HEK293 (cell line): Measurements from ENCODE around the gene PTPRN.

Source experiments
- MYNN ChIP-seq: fragments of 450-650 bp; formaldehyde crosslinking; IDR thresholded peaks from 2 replicates; pipeline ENCODE4 v1.5.1; 2016; ENCODE audit warnings: missing biosample characterization, missing genetic modification characterization, borderline replicate concordance
- SP2 ChIP-seq: fragments of 450-650 bp; formaldehyde crosslinking; IDR thresholded peaks from 2 replicates; pipeline ENCODE4 v1.5.1; 2016; ENCODE audit warnings: missing biosample characterization, missing genetic modification characterization
- TRIM28 ChIP-seq: IDR thresholded peaks from 2 replicates; pipeline ENCODE4 v1.6.1; 2011; ENCODE audit warnings: low read length, control low read depth, borderline replicate concordance
- YY2 ChIP-seq: fragments of 450-650 bp; formaldehyde crosslinking; IDR thresholded peaks from 2 replicates; pipeline ENCODE4 v1.5.1; 2016; ENCODE audit warnings: missing biosample characterization, missing genetic modification characterization
- ZFP41 ChIP-seq: fragments of 450-650 bp; formaldehyde crosslinking; IDR thresholded peaks from 2 replicates; pipeline ENCODE4 v1.5.1; 2016; ENCODE audit warnings: missing biosample characterization, missing genetic modification characterization, borderline replicate concordance
- ZNF10 ChIP-seq: fragments of 450-650 bp; formaldehyde crosslinking; IDR thresholded peaks from 2 replicates; pipeline ENCODE4 v1.5.1; 2017; ENCODE audit warnings: missing biosample characterization, missing genetic modification characterization
- ZNF132 ChIP-seq: fragments of 450-650 bp; formaldehyde crosslinking; IDR thresholded peaks from 2 replicates; pipeline ENCODE4 v1.5.1; 2017; ENCODE audit warnings: missing biosample characterization, missing genetic modification characterization, borderline replicate concordance
- ZNF214 ChIP-seq: fragments of 450-650 bp; formaldehyde crosslinking; IDR thresholded peaks from 2 replicates; pipeline ENCODE4 v1.5.1; 2017; ENCODE audit warnings: missing biosample characterization, mild to moderate bottlenecking, missing genetic modification characterization, borderline replicate concordance
- ZNF274 ChIP-seq, 2 experiments: fragments of 200-500 bp in 1 of 2; fragments of 450-650 bp in 1 of 2; sonication (Bioruptor generic) in 1 of 2; formaldehyde crosslinking in 1 of 2; IDR thresholded peaks; 2 replicates each; pipeline versions ENCODE4 v1.5.1 to v1.6.1; 2014 to 2016; ENCODE audit warnings: borderline replicate concordance in 1 of 2, inconsistent platforms in 1 of 2, low read length in 1 of 2, missing biosample characterization in 1 of 2, missing genetic modification characterization in 1 of 2
- ZNF548 ChIP-seq: fragments of 450-650 bp; formaldehyde crosslinking; IDR thresholded peaks from 2 replicates; pipeline ENCODE4 v1.5.1; 2016; ENCODE audit warnings: missing biosample characterization, missing genetic modification characterization
- ZNF791 ChIP-seq: fragments of 450-650 bp; formaldehyde crosslinking; IDR thresholded peaks from 2 replicates; pipeline ENCODE4 v1.5.1; 2016; ENCODE audit warnings: missing biosample characterization, missing genetic modification characterization
- TF ChIP-seq, protein P1 (sequence below): fragments of 450-650 bp; formaldehyde crosslinking; IDR thresholded peaks from 2 replicates; pipeline ENCODE4 v1.5.1; 2016; ENCODE audit warnings: missing biosample characterization, missing genetic modification characterization
- TF ChIP-seq, protein P2 (sequence below): IDR thresholded peaks from 2 replicates; pipeline ENCODE4 v1.6.1; 2011; ENCODE audit warnings: mild to moderate bottlenecking, low read depth, low read length, borderline replicate concordance
- TF ChIP-seq, protein P3 (sequence below): fragments of 450-650 bp; formaldehyde crosslinking; IDR thresholded peaks from 2 replicates; pipeline ENCODE4 v1.5.1; 2016; ENCODE audit warnings: missing biosample characterization, missing genetic modification characterization

DNA sequence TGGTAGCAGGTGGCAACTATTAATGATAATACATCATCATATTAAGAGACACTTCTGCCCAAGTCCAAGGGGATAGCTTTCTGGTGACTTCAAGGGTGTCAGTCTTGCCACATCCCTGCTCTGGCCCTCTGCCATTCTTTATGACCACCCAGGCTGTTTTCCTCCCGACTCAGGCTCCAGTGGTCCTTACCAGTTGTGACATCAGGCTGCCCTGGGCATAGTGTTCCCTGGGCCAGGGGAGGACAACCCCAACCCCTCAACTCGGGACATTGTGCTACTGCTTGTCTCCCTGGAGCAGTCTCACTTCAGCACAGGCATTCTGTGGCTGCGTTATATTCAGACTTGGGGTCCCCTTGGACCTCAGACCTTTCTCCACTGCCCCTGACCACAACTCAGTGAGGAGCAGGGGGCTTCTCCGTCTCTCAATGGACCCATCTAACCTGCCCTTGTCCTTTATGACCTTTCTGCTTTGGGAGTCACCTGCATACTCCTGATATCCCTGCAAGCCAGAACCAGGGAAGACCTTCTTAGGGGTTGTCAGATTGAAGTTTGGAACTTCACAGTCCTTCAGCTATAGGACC is 17.2 kb downstream of the PTPRN start:
- TF ChIP-seq, protein P1, sequence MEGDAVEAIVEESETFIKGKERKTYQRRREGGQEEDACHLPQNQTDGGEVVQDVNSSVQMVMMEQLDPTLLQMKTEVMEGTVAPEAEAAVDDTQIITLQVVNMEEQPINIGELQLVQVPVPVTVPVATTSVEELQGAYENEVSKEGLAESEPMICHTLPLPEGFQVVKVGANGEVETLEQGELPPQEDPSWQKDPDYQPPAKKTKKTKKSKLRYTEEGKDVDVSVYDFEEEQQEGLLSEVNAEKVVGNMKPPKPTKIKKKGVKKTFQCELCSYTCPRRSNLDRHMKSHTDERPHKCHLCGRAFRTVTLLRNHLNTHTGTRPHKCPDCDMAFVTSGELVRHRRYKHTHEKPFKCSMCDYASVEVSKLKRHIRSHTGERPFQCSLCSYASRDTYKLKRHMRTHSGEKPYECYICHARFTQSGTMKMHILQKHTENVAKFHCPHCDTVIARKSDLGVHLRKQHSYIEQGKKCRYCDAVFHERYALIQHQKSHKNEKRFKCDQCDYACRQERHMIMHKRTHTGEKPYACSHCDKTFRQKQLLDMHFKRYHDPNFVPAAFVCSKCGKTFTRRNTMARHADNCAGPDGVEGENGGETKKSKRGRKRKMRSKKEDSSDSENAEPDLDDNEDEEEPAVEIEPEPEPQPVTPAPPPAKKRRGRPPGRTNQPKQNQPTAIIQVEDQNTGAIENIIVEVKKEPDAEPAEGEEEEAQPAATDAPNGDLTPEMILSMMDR: no peak
- no peak for TF ChIP-seq MYNN (tag by site-specific recombination)
- TF ChIP-seq, protein P2, sequence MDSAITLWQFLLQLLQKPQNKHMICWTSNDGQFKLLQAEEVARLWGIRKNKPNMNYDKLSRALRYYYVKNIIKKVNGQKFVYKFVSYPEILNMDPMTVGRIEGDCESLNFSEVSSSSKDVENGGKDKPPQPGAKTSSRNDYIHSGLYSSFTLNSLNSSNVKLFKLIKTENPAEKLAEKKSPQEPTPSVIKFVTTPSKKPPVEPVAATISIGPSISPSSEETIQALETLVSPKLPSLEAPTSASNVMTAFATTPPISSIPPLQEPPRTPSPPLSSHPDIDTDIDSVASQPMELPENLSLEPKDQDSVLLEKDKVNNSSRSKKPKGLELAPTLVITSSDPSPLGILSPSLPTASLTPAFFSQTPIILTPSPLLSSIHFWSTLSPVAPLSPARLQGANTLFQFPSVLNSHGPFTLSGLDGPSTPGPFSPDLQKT: no peak
- no peak for TF ChIP-seq ZNF791 (tag by site-specific recombination)
- TF ChIP-seq ZNF132 (tag by site-specific recombination): no peak
- TF ChIP-seq TRIM28: no peak
- TF ChIP-seq YY2: no peak
- TF ChIP-seq ZNF274 (IDR thresholded peaks at IDR 0.05; ENCODE audit: low read length): no peak
- no peak for TF ChIP-seq ZNF274 (tag by site-specific recombination; IDR thresholded peaks at IDR 0.05; ENCODE audit: borderline replicate concordance)
- TF ChIP-seq, protein P3, sequence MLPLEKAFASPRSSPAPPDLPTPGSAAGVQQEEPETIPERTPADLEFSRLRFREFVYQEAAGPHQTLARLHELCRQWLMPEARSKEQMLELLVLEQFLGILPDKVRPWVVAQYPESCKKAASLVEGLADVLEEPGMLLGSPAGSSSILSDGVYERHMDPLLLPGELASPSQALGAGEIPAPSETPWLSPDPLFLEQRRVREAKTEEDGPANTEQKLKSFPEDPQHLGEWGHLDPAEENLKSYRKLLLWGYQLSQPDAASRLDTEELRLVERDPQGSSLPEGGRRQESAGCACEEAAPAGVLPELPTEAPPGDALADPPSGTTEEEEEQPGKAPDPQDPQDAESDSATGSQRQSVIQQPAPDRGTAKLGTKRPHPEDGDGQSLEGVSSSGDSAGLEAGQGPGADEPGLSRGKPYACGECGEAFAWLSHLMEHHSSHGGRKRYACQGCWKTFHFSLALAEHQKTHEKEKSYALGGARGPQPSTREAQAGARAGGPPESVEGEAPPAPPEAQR: no peak
- TF ChIP-seq SP2 (tag by site-specific recombination): no peak
- no peak for TF ChIP-seq ZFP41 (tag by site-specific recombination)
- no peak for TF ChIP-seq ZNF10 (tag by site-specific recombination)
- no peak for TF ChIP-seq ZNF548 (tag by site-specific recombination)
- TF ChIP-seq ZNF214: no peak
